GM18505 (cell line): ENCODE data around the gene CXXC1.
"Not testable (repeated sequence)": the region's sequence is repeated elsewhere in the genome, so short reads cannot be mapped to it uniquely, and the experiment has no call there.

Experiments
- ATAC-seq: cut with Tn5 transposase; IDR thresholded peaks from one replicate; pipeline ENCODE4 v1.9.1; 2021; ENCODE audit not compliant: unreplicated experiment
- POLR2A ChIP-seq: IDR thresholded peaks from 4 replicates; pipeline ENCODE4 v1.6.1; 2011; ENCODE audit warnings: borderline replicate concordance; ENCODE audit not compliant: insufficient read depth, insufficient read length; ENCODE audit errors: extremely low read depth

The CXXC1 gene

GRCh38 chr18:50287441-50288347, at the start of gene CXXC1:
Gene CXXC1 (minus strand): TSS chr18:50287692. CDS start chr18:50287589, 103 bp downstream.
- TF ChIP-seq POLR2A: peak; percentile 69
- ATAC-seq: peak; percentile 87

GRCh38 chr18:50334546-50335152, 47.2 kb upstream of the CXXC1 start:
- ATAC-seq: peak; percentile 64
- no peak for TF ChIP-seq POLR2A

GRCh38 chr18:50331691-50332090, 44.2 kb upstream of the CXXC1 start:
- TF ChIP-seq POLR2A: no peak
- no peak for ATAC-seq

- ATAC-seq: no peak
- no peak for TF ChIP-seq POLR2A
These were observed 42.7 kb upstream of the CXXC1 start for GRCh38 chr18:50330176-50330575.

GRCh38 chr18:50327983-50328382, 40.5 kb upstream of the CXXC1 start:
- ATAC-seq: no peak
- TF ChIP-seq POLR2A: no peak

- no peak for TF ChIP-seq POLR2A
- ATAC-seq: peak; percentile 70
These were observed 33.2 kb upstream of the CXXC1 start for GRCh38 chr18:50320719-50321118.

- TF ChIP-seq POLR2A: no peak
- peak; percentile 61 for ATAC-seq
These were observed 27.8 kb upstream of the CXXC1 start for GRCh38 chr18:50315100-50315871.

GRCh38 chr18:50313873-50314460, 26.5 kb upstream of the CXXC1 start:
- no peak for TF ChIP-seq POLR2A
- no peak for ATAC-seq

GRCh38 chr18:50313031-50313607, 25.6 kb upstream of the CXXC1 start:
- TF ChIP-seq POLR2A: no peak
- ATAC-seq: peak; percentile 25

- no peak for TF ChIP-seq POLR2A
- ATAC-seq: peak; percentile 67
These were observed 25.0 kb upstream of the CXXC1 start for GRCh38 chr18:50312296-50313030.

- no peak for TF ChIP-seq POLR2A
- ATAC-seq: no peak
These were observed 24.2 kb upstream of the CXXC1 start for GRCh38 chr18:50311650-50312049.

GRCh38 chr18:50310080-50310479, 22.6 kb upstream of the CXXC1 start:
- no peak for ATAC-seq
- no peak for TF ChIP-seq POLR2A

GRCh38 chr18:50308851-50309250, 21.4 kb upstream of the CXXC1 start:
- TF ChIP-seq POLR2A: peak; percentile 39
- not testable (repeated sequence) for ATAC-seq
